Right lobe of liver (tissue), 6 donors: ENCODE data around the gene BTNL3. TPM values are rescaled to one million over a fixed set of nuclear protein-coding genes. Genes with fewer than 3 reads are reported as not detected.

ENCODE experiments used
- ATAC-seq, 4 donors: fragments of 200-7000 bp; cut with Tn5 transposase; one replicate each; pipeline ENCODE4 v1.9.1; 2020; ENCODE audit warnings: mild to moderate bottlenecking in 4 of 4, moderate library complexity in 4 of 4
- DNase-seq, 3 donors: peaks; one replicate each; pipeline ENCODE4 v3.0.0-alpha.2; 2020
- H3K27ac ChIP-seq, 3 donors: fragments of 200-600 bp; one replicate each; pipeline ENCODE4 v1.8.0; 2022
- H3K27me3 ChIP-seq, 2 donors: fragments of 200-600 bp; one replicate each; pipeline ENCODE4 v1.8.0; 2022
- H3K36me3 ChIP-seq, 4 donors: fragments of 200-600 bp; sonication (generic) in 1 of 4; one replicate each; pipeline versions ENCODE4 v1.5.1 to v1.8.0; 2017 to 2022; ENCODE audit warnings: control low read depth in 1 of 4
- H3K4me1 ChIP-seq, 4 donors: fragments of 200-600 bp; sonication (generic) in 1 of 4; one replicate each; pipeline versions ENCODE4 v1.5.1 to v1.8.0; 2017 to 2022; ENCODE audit warnings: control low read depth in 1 of 4
- H3K4me3 ChIP-seq, 3 donors: fragments of 200-600 bp; one replicate each; pipeline ENCODE4 v1.8.0; 2022
- H3K9me3 ChIP-seq, 4 donors: fragments of 200-600 bp; sonication (generic) in 1 of 4; one replicate each; pipeline versions ENCODE4 v1.5.1 to v1.8.0; 2017 to 2022; ENCODE audit warnings: control low read depth in 1 of 4
- CTCF ChIP-seq, 4 donors: fragments of 200-600 bp in 3 of 4; fragments of 450-650 bp in 1 of 4; IDR thresholded peaks; one replicate each; pipeline versions ENCODE4 v1.5.1 to v1.8.0; 2016 to 2022; ENCODE audit warnings: antibody characterized with exemption in 4 of 4, mild to moderate bottlenecking in 2 of 4
- POLR2A ChIP-seq: fragments of 450-650 bp; IDR thresholded peaks from one replicate; pipeline ENCODE4 v1.6.1; 2017; ENCODE audit warnings: antibody characterized with exemption, mild to moderate bottlenecking
- WGBS: methylation state at CpG from one replicate; pipeline ENCODE4 v1.1.6; 2018; ENCODE audit warnings: low coverage, low lambda C conversion rate; ENCODE audit not compliant: insufficient coverage; ENCODE audit errors: missing lambda C conversion rate; 5-methylcytosine and 5-hydroxymethylcytosine counted together
- intact Hi-C, 2 donors: fragments of 100-400 bp; cut with DNase I; formaldehyde crosslinking; loops; one replicate each; pipeline versions ENCODE4 v1.11.2 to v1.14.1; 2022
- total RNA-seq, 6 experiments: library from RNA; depleted of rRNA in 2 of 6; stranded (reverse); fragments of >200 nt in 2 of 6; fragmentation: NEBNext Ultra II Directional in 3 of 6; extraction: Animal tissue kit (Norgen Biotek cat#: 25700) in 3 of 6; gene quantifications; one replicate each; pipeline versions ENCODE4 v1.1.0 to v1.2.4, GENCODE V29; 2016 to 2023
- donor health status: DM: no; HTN: yes; CAD: no.
- donor health status: DM: no; HTN: no; CAD: no.
- donor health status: DM: no; HTN: no; CAD: no.
- donor health status: DM: no; HTN: yes; CAD: no.
- donor health status: DM: no; HTN: yes; CAD: no.

The BTNL3 gene
- total RNA-seq, 6 experiments from 2014 or later: not detected

GRCh38 chr5:181035991-181036815 lies 47.6 kb downstream of the BTNL3 start:
- ATAC-seq (no peak), DNase-seq (peak in 1 of 3 donors; percentile 29)
- 65% methylated on average over 11 of the region's 20 CpGs for WGBS
- Histone ChIP-seq H3K27ac (no peak overlapping the region), H3K9me3 (no peaks in the 10 kb centered on the region), H3K27me3 (no peaks in the 10 kb centered on the region), H3K4me1 (no peaks in the 10 kb centered on the region), H3K36me3 (no peaks in the 10 kb centered on the region), H3K4me3 (no peak overlapping the region)
- intact Hi-C loops: no loop called here
- TF ChIP-seq CTCF (IDR thresholded peaks at IDR 0.05): no peak
- no peak for TF ChIP-seq POLR2A

- H3K4me1 ChIP-seq: no peaks in the 10 kb centered on the region
- intact Hi-C loops: no loop called here
- no peak for TF ChIP-seq POLR2A
- no peak for TF ChIP-seq CTCF (IDR thresholded peaks at IDR 0.05)
- peak in 1 of 3 donors; percentile 35 for DNase-seq
- H3K4me3 ChIP-seq: no peak overlapping the region
- WGBS: 27% methylated on average over 3 of the region's 13 CpGs
- no peak for ATAC-seq
- no peaks in the 10 kb centered on the region for H3K36me3 ChIP-seq
- no peaks in the 10 kb centered on the region for H3K9me3 ChIP-seq
- H3K27me3 ChIP-seq: no peaks in the 10 kb centered on the region
- H3K27ac ChIP-seq: no peak overlapping the region
Measured at GRCh38 chr5:181036816-181037364, 48.2 kb downstream of the BTNL3 start.

GRCh38 chr5:181037365-181037861 lies 48.8 kb downstream of the BTNL3 start:
- 80% methylated on average over 2 of the region's 4 CpGs for WGBS
- no peak overlapping the region for H3K27ac ChIP-seq
- H3K9me3 ChIP-seq: no peaks in the 10 kb centered on the region
- no peak for ATAC-seq
- H3K4me1 ChIP-seq: no peaks in the 10 kb centered on the region
- no peak overlapping the region for H3K4me3 ChIP-seq
- TF ChIP-seq CTCF (IDR thresholded peaks at IDR 0.05) (no peak), POLR2A (no peak)
- peak in 1 of 3 donors; percentile 33 for DNase-seq
- H3K36me3 ChIP-seq: no peaks in the 10 kb centered on the region
- no peaks in the 10 kb centered on the region for H3K27me3 ChIP-seq
- intact Hi-C loops: no loop called here

- WGBS: 40% methylated on average over 4 of the region's 8 CpGs
- DNase-seq: no peak
- Histone ChIP-seq H3K9me3 (no peaks in the 10 kb centered on the region), H3K27ac (no peak overlapping the region), H3K4me1 (no peaks in the 10 kb centered on the region), H3K36me3 (no peaks in the 10 kb centered on the region), H3K27me3 (no peaks in the 10 kb centered on the region), H3K4me3 (no peak overlapping the region)
- intact Hi-C loops: no loop called here
- no peak for ATAC-seq
- TF ChIP-seq CTCF (IDR thresholded peaks at IDR 0.05) (no peak), POLR2A (no peak)
Measured at GRCh38 chr5:181039471-181039870, 50.8 kb downstream of the BTNL3 start.
